HUES6 (cell line): Measurements from ENCODE around the gene PCDHB9.
"Not testable (repeated sequence)": the region's sequence is repeated elsewhere in the genome, so short reads cannot be mapped to it uniquely, and the experiment has no call there.

Experiments
- H3K27ac ChIP-seq: 2 replicates; pipeline ENCODE4 v1.7.0; 2013; ENCODE audit warnings: low read depth, mild to moderate bottlenecking, low read length, inconsistent platforms
- H3K27me3 ChIP-seq: 2 replicates; pipeline ENCODE4 v1.6.1; 2013; ENCODE audit warnings: low read length; ENCODE audit not compliant: control insufficient read depth, insufficient read depth
- H3K36me3 ChIP-seq: 2 replicates; pipeline ENCODE4 v1.6.1; 2013; ENCODE audit warnings: low read length; ENCODE audit not compliant: control insufficient read depth, insufficient read depth
- H3K4me1 ChIP-seq: 2 replicates; pipeline ENCODE4 v1.6.1; 2013; ENCODE audit warnings: low read length; ENCODE audit not compliant: control insufficient read depth, insufficient read depth
- H3K4me3 ChIP-seq: 2 replicates; pipeline ENCODE4 v1.5.1; 2013; ENCODE audit warnings: low read depth, low read length
- H3K9ac ChIP-seq: one replicate; pipeline ENCODE4 v1.6.1; 2013; ENCODE audit warnings: mild to moderate bottlenecking, low read length
- H3K9me3 ChIP-seq: 2 replicates; pipeline ENCODE4 v1.6.1; 2013; ENCODE audit warnings: low read depth, low read length; ENCODE audit not compliant: control insufficient read depth, insufficient read depth

The PCDHB9 gene

DNA sequence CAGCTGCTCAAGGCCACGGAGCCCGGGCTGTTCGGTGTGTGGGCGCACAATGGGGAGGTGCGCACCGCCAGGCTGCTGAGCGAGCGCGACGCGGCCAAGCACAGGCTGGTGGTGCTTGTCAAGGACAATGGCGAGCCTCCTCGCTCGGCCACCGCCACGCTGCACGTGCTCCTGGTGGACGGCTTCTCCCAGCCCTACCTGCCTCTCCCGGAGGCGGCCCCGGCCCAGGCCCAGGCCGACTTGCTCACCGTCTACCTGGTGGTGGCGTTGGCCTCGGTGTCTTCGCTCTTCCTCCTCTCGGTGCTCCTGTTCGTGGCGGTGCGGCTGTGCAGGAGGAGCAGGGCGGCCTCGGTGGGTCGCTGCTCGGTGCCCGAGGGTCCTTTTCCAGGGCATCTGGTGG is 2.2 kb downstream of the PCDHB9 start:
- not testable (repeated sequence) for H3K4me1 ChIP-seq, H3K9me3 ChIP-seq, H3K4me3 ChIP-seq, H3K9ac ChIP-seq, H3K27ac ChIP-seq, H3K27me3 ChIP-seq, H3K36me3 ChIP-seq

DNA sequence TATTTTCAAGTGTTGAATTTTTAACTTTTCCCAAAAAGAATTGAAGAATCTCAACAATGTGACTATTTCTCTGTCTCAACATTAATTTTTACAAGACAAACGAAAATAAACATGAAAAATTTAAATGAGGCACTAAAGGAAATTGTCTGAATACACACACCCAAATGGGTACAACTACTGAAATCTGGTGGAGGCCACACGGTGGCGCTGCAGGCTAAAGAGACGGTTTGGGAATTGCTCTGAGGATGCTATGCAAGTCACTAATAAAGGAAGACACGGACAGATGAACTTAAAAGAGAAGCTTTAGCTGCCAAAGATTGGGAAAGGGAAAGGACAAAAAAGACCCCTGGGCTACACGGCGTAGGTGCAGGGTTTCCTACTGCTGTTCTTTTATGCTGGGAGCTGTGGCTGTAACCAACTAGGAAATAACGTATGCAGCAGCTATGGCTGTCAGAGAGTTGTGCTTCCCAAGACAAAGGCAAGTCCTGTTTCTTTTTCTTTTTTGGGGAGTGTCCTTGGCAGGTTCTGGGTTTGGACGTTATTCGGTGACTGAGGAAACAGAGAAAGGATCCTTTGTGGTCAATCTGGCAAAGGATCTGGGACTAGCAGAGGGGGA is 5.3 kb downstream of the PCDHB9 start, which contains the start of gene PCDHB10:
Gene PCDHB10 (plus strand): TSS at position 244 of the 616 bp plus-strand sequence. CDS start 200 bp downstream, at position 444.
- H3K27ac ChIP-seq, result no peak within 1 kb of the TSS
- 0 out of 2 replicates have a peak, but pooled peaks cover 8% of the 10 kb centered on the region for H3K9me3 ChIP-seq
- H3K9ac ChIP-seq, result no peak within 1 kb of the TSS
- peaks cover 9% of the 10 kb centered on the region; the same call in 1 of the 2 replicates for H3K27me3 ChIP-seq
- peak within 1 kb of the TSS; percentile 32; the same call in 1 of the 2 replicates for H3K4me3 ChIP-seq
- no peaks in the 10 kb centered on the region for H3K4me1 ChIP-seq
- no peaks in the 10 kb centered on the region for H3K36me3 ChIP-seq

DNA sequence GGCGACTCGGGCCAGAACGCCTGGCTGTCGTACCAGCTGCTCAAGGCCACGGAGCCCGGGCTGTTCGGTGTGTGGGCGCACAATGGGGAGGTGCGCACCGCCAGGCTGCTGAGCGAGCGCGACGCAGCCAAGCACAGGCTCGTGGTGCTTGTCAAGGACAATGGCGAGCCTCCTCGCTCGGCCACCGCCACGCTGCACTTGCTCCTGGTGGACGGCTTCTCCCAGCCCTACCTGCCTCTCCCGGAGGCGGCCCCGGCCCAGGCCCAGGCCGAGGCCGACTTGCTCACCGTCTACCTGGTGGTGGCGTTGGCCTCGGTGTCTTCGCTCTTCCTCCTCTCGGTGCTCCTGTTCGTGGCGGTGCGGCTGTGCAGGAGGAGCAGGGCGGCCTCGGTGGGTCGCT is 7.4 kb downstream of the PCDHB9 start:
- not testable (repeated sequence) for H3K9ac ChIP-seq, H3K27ac ChIP-seq, H3K27me3 ChIP-seq, H3K36me3 ChIP-seq, H3K4me1 ChIP-seq, H3K9me3 ChIP-seq, H3K4me3 ChIP-seq

DNA sequence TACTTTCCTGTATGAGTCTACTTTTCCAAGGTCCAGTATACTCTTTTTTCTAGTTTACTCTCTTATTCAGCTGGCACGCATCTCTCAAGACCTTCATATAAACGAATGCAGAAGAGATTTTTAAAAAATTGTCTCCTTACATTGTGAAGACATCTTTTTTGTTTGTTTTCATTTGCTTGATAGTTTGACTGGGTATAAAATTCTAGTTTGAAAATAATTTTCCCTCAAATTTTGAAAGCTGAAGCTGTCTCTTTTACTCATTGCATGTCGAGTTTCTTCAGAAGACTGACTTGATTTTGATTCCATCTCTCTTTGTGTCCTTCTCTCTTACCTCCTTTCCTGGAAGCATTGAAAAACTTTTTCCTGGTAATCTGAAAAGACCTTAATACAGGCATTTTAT is 9.4 kb downstream of the PCDHB9 start:
- no peak overlapping the region for H3K9ac ChIP-seq
- H3K4me3 ChIP-seq, result no peak overlapping the region
- 0 out of 2 replicates have a peak, but pooled peaks cover 13% of the 10 kb centered on the region for H3K9me3 ChIP-seq
- H3K4me1 ChIP-seq, result no peaks in the 10 kb centered on the region
- no peak overlapping the region for H3K27ac ChIP-seq
- peaks cover 9% of the 10 kb centered on the region; the same call in 1 of the 2 replicates for H3K27me3 ChIP-seq
- no peaks in the 10 kb centered on the region for H3K36me3 ChIP-seq

DNA sequence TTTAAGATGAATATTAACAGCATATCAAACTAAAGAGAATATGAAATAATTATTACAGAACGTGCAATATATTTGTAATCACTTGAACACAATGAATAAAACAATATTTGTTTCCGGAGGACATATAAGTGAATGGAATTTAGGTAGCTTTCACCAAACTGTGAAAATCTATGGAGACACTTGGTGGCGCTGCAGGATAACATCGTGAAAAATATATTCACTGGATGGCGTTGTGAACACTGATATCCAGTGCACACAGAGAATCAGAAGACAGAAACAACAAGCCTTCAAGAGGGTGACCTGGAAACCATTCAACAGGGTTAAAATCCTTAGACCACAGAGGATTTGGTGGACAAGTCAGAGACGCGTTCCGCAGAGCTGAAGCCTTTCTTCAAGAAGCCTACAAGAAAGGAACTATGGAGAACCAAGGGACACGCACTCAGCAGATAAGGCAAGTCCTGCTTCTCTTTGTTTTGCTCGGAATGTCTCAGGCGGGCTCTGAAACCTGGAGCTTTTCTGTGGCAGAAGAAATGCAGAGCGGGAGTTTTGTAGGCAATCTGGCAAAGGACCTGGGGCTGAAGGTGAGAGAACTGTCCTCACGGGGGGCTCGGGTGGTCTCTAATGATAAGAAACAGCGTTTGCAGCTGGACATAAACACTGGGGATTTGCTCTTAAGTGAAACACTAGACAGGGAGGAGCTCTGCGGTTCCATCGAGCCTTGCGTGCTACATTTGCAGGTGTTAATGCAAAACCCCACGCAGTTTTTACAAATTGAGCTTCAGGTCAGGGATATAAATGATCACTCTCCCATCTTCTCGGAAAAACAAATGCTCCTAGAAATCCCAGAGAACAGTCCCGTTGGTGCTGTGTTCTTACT is 12.6 kb downstream of the PCDHB9 start, which contains the start of gene PCDHB11:
Gene PCDHB11 (plus strand): TSS at position 269 of the 877 bp plus-strand sequence. CDS start 148 bp downstream, at position 417.
- Histone ChIP-seq H3K27me3 (peaks cover 3% of the 10 kb centered on the region; the same call in 1 of the 2 replicates), H3K9ac (no peak within 1 kb of the TSS), H3K9me3 (0 out of 2 replicates have a peak, but pooled peaks cover 13% of the 10 kb centered on the region), H3K36me3 (no peaks in the 10 kb centered on the region), H3K4me3 (no peak within 1 kb of the TSS), H3K4me1 (no peaks in the 10 kb centered on the region), H3K27ac (no peak within 1 kb of the TSS)

DNA sequence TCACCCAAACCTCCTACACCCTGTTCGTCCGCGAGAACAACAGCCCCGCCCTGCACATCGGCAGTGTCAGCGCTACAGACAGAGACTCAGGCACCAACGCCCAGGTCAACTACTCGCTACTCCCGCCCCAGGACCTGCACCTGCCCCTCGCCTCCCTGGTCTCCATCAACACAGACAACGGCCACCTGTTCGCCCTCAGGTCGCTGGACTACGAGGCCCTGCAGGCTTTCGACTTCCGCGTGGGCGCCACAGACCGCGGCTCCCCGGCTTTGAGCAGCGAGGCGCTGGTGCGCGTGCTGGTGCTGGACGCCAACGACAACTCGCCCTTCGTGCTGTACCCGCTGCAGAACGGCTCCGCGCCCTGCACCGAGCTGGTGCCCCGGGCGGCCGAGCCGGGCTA is 14.2 kb downstream of the PCDHB9 start:
- not testable (repeated sequence) for H3K36me3 ChIP-seq, H3K4me1 ChIP-seq, H3K27me3 ChIP-seq, H3K9ac ChIP-seq, H3K4me3 ChIP-seq, H3K9me3 ChIP-seq, H3K27ac ChIP-seq

DNA sequence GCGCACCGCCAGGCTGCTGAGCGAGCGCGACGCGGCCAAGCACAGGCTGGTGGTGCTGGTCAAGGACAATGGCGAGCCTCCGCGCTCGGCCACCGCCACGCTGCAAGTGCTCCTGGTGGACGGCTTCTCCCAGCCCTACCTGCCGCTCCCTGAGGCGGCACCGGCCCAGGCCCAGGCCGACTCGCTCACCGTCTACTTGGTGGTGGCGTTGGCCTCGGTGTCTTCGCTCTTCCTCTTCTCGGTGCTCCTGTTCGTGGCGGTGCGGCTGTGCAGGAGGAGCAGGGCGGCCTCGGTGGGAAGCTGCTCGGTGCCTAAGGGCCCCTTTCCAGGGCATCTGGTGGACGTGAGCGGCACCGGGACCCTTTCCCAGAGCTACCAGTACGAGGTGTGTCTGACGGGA is 14.7 kb downstream of the PCDHB9 start:
- not testable (repeated sequence) for H3K27me3 ChIP-seq, H3K9me3 ChIP-seq, H3K9ac ChIP-seq, H3K27ac ChIP-seq, H3K36me3 ChIP-seq, H3K4me3 ChIP-seq, H3K4me1 ChIP-seq

DNA sequence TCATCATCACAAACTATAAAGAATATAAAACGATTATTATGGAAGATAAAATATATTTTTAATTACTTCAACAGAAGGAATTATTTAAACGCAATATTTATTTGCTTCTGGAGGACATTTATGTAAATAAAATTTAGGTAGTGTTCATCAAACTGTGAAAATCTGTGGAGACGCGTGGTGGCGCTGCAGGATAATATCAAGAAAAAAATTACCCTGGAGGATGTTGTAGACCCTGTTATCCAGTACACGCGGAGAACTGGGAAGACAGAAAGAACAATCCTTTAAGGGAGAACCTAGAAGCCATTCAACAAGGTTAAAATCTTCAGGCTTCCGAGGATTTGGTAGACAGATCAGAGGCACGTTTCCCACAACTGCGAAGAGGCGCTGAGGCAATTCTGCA is 21.5 kb downstream of the PCDHB9 start, which contains the start of gene PCDHB12:
Gene PCDHB12 (plus strand): TSS at position 242 of the 400 bp plus-strand sequence. CDS start 189 bp downstream, outside the sequence.
- Histone ChIP-seq H3K27ac (no peak within 1 kb of the TSS), H3K9ac (no peak within 1 kb of the TSS), H3K4me1 (no peaks in the 10 kb centered on the region), H3K36me3 (no peaks in the 10 kb centered on the region), H3K4me3 (no peak within 1 kb of the TSS), H3K27me3 (no peaks in the 10 kb centered on the region; the same call in 1 of the 2 replicates), H3K9me3 (no peaks in the 10 kb centered on the region)

DNA sequence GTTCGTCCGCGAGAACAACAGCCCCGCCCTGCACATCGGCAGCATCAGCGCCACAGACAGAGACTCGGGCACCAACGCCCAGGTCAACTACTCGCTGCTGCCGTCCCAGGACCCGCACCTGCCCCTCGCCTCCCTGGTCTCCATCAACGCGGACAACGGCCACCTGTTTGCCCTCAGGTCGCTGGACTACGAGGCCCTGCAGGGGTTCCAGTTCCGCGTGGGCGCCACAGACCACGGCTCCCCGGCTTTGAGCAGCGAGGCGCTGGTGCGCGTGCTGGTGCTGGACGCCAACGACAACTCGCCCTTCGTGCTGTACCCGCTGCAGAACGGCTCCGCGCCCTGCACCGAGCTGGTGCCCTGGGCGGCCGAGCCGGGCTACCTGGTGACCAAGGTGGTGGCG is 23.3 kb downstream of the PCDHB9 start:
- not testable (repeated sequence) for H3K27me3 ChIP-seq, H3K4me3 ChIP-seq, H3K36me3 ChIP-seq, H3K9me3 ChIP-seq, H3K4me1 ChIP-seq, H3K27ac ChIP-seq, H3K9ac ChIP-seq

DNA sequence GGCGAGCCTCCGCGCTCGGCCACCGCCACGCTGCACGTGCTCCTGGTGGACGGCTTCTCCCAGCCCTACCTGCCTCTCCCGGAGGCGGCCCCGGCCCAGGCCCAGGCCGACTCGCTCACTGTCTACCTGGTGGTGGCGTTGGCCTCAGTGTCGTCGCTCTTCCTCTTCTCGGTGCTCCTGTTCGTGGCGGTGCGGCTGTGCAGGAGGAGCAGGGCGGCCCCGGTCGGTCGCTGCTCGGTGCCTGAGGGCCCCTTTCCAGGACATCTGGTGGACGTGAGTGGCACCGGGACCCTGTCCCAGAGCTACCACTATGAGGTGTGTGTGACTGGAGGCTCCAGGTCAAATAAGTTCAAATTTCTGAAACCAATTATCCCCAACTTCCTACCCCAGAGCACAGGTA is 23.9 kb downstream of the PCDHB9 start:
- not testable (repeated sequence) for H3K4me1 ChIP-seq, H3K27me3 ChIP-seq, H3K4me3 ChIP-seq, H3K36me3 ChIP-seq, H3K27ac ChIP-seq, H3K9me3 ChIP-seq, H3K9ac ChIP-seq
